Fibroblast of gingiva (primary cell): Measurements from ENCODE around the gene AMMECR1.
"Not testable (repeated sequence)": the region's sequence is repeated elsewhere in the genome, so short reads cannot be mapped to it uniquely, and the experiment has no call there.

Experiments
- DNase-seq: peaks from one replicate; pipeline ENCODE4 v3.0.0-alpha.2; 2011; ENCODE audit warnings: low read depth

The AMMECR1 gene

GRCh38 chrX:110317820-110318663 lies at the start of gene AMMECR1:
AMMECR1 (minus strand) TSS chrX:110318085; CDS start chrX:110318071, 14 bp downstream.
- peak; percentile 81 for DNase-seq

DNA sequence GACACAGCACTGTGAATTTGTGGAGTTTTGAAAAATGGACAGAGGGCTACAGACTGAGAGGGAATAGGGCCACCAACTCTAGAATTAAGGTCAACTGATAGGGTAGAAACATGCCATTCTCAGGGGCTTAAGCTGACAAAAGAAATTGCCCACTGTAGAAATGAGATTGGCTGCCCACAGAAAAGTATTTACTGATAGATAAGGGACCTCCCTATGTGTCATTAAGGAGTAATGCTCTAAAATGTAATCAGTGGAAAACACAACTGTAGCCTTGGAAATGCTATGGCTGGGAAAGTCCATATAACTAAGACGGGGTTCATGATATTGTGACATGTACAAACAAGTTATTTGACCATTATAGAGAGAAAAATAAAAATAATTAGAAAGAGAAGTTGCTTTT lies 45.4 kb upstream of the AMMECR1 start:
- no peak for DNase-seq

GRCh38 chrX:110359273-110359672 lies 41.4 kb upstream of the AMMECR1 start:
- no peak for DNase-seq

- no peak for DNase-seq
These were observed 40.7 kb upstream of the AMMECR1 start, which contains the start of gene RTL9 for GRCh38 chrX:110358548-110358947. RTL9 (plus strand) TSS chrX:110358848; CDS start chrX:110450618, 91,770 bp downstream.

- no peak for DNase-seq
These were observed 28.8 kb upstream of the AMMECR1 start for GRCh38 chrX:110346681-110347080.

DNA sequence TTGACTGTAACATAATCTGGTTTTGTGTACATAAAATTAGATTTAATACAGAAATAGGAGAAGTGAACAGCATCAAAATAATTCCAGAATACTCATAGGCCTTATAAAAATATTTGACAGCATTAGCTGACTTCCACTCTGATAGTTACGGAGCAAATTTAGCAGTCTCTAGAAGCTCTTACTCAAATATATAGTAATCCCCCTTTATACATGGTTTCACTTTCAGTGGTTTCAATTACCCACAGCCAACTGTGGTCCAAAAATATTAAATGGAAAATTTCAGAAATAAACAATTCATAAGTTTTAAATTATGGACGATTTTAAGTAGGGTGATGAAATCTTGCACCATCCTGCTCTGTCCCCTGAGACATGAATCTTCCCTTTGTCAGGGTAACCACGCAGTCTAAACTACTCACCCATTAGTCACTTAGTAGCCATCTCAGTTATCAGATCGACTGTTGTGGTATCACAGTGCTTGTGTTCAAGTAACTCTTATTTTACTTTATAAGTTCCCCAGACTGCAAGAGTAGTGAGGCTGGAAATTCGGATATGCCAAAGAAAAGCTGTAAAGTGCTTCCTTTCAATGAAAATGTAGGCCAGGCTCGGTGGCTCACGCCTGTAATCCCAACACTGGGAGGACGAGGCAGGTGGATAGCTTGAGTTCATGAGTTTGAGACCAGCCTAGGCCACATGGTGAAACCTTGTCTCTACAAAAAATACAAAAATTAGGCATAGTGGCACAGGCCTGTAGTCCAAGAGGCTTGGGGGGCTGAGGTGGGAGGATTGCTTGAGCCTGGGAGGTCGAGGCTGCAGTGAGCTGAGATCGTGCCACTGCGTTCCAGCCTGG lies 23.5 kb upstream of the AMMECR1 start:
- DNase-seq = peak; percentile 93

DNA sequence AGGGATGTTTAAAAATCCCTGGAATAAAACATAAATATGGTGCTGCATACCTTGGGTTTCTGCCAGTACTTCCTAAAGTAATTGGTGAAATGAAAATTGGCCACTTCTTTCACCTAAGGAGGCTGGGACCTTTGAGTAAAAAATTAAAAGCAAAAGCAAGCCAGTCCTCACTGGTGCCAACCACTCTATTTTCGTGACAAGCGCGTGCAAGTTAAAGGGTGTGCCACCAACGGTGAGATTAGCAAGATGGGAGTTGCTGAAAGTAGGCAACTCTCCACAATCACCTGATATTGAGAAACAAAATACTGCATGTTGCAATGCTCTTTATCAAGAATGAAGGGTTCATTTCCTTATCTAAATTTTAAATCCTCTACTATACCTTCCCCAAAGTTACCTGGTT lies 21.1 kb upstream of the AMMECR1 start:
- no peak for DNase-seq

- DNase-seq = not testable (repeated sequence)
These were observed 15.6 kb upstream of the AMMECR1 start for GRCh38 chrX:110333458-110333857.

GRCh38 chrX:110331444-110332030 lies 13.7 kb upstream of the AMMECR1 start:
- no peak for DNase-seq

GRCh38 chrX:110328613-110329012 lies 10.7 kb upstream of the AMMECR1 start:
- not testable (repeated sequence) for DNase-seq

GRCh38 chrX:110327336-110327735 lies 9.5 kb upstream of the AMMECR1 start:
- no peak for DNase-seq

DNA sequence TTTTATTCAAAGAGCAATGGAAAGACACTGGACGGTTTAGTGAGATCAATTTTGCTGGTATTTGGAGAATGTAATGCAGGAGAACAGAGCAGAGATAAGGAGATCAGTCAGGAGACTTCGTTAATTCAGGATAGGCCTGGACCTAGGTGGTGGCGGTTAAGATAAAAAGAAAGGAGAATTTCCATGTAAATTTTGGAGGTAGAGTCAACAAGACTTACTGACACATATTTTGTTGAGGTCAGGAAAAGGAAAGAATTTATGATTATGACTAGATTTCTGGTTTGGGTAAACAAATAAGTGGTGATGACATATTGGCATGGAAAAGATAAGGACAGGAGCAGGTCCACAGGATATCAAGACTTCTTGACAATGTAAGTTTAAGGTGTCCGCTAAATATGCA lies 8.8 kb upstream of the AMMECR1 start:
- no peak for DNase-seq

DNA sequence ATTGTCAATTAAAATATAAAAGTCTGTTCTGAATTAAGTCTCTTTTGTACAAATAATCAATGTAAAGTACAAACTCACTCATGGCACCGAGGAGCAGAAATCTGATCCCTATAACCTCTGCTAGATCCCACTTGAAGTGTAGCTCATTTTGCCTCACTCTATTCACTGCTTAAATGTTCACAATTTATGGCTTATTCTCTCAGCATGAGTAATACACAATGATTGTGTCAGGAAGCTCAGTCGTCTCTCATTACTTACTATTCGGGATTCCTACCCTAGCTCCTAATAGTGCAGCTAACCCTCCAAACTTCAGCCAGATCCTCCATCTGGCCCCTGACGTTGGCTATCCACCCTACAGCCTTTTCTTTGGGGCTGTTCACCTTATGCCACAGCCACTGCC lies 4.7 kb upstream of the AMMECR1 start:
- no peak for DNase-seq

- DNase-seq = no peak
These were observed 3.8 kb upstream of the AMMECR1 start for GRCh38 chrX:110321670-110322069.

GRCh38 chrX:110321081-110321480 lies 3.2 kb upstream of the AMMECR1 start:
- no peak for DNase-seq

DNA sequence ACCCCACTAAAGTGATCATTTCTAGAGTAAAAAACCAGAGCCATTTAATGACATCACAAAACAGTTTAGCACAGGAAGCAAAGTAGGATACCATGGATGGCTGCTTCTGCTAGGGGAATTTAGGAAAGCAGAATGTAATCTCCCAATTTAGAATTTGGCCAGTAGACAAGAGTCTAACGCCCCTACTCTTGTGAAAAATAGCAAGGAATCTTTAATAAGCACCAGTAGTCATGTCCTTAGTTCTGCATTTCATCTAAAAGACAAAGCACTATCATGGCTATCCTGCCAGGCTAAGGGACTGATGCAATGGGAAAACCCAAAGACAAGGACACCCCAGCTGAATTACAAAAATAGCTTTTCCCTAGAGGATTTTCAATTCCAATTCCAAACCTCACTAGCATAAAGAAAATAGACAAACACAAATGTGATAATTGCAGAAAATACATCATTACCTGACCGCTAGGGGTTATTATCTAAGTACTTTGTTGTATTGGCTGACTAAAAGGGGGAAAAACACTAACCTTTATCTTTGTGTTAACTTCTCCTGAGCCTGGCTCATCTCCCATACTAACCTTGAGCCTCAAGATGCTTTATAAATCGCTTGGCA lies 2.6 kb upstream of the AMMECR1 start:
- DNase-seq = peak; percentile 1

GRCh38 chrX:110318664-110318968 lies 731 bp upstream of the AMMECR1 start:
- no peak for DNase-seq

DNA sequence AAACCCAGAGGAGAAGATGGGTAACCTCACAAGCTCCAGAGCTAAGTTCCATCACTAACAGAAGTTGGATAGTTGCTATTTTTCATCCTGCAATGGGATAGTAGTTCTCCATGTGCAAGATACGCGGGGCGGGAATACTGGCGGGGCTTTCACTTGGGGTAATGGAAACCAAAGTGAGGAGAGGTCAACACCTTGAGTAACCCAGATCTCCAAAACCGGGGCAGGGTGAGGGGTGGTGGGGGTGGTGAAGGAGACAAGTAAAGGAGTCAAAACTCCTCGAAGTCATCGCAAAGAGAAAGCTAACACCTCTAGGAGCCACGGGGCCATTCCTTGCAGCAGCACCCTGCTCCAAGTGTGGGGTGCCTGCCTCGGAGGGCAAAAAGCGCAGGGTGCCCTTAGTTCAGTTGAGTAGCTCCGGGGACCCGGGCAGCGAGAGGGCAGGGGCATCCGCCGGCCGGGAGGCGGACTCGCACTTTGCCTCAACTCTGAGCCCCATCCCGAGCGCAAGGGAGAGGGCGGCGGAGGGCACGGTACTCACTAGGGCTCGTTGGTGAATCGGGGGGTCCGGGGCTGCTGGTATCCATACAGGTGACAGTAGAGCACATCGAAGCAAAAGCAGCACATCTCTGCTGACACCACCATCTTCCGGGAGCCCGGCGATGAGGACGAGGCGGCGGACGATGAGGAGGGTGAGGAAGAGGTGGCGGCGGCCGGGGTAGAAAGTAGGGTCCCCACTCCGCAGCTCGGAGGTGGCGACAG lies 645 bp downstream of the AMMECR1 start:
- DNase-seq = no peak

- peak; percentile 0 for DNase-seq
These were observed 1.4 kb downstream of the AMMECR1 start for GRCh38 chrX:110316351-110317060.

DNA sequence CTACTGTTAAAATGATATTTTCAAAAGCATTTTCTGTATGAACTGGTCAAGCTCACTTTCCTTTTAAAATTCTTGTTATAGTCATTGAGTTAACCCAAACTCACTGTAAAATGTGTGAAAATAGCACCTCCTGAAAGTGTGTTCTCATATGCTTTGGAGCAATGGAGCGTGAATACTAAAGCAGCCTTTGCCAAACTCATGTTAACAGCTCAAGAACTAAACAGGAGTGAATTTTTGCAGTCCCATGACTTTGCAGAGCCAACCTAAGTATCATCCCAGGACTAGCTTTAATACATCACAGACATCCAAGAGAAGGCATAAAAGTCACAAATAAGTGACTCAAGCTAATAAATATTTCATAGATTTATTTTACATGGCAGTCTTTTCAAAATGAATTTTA lies 2.3 kb downstream of the AMMECR1 start:
- no peak for DNase-seq
